GM12801 (cell line): ENCODE results near the gene POLN.

Experiments
- TF ChIP-seq, protein P1 (sequence below): IDR thresholded peaks from one replicate; pipeline ENCODE4 v1.5.1; 2011; ENCODE audit warnings: control low read depth; ENCODE audit not compliant: insufficient read length; ENCODE audit errors: extremely low read depth

The POLN gene

DNA sequence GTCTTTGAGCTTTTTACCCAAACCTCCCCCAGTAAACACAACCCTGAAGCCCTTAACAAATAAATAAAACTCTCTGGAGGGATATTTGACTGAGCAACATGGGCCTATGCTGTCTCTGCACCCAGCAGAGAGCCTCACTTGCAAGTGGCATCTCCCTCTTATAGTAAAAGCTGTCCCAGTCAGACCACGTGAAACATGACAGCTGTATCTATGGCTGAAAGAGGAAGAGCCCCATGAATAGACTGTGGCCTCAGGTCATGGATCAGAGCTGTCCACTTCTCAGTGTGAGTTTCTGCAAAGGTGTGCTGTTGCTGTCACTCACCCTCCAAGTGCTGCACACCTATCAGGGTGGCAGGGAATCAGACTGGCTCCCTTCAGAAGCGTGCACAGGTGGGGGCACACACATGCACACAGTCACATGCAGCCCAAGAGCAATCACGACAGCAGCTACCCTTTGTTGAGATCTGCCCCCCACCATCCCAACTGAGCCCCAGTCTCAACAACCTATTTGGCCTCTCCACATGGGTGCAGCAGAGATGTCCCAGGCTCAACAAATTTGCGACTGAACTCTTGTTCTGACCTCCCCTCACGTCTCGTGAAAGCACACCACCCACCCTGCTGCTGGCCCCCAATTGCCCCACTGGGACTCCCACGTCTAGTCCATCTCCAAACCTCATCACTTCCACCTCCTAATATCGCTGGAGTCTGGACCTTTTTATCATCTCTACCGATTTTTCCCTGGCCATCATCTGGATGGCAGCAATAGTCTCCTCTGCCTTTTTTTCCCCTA lies 137.2 kb downstream of the POLN start:
- TF ChIP-seq, protein P1, sequence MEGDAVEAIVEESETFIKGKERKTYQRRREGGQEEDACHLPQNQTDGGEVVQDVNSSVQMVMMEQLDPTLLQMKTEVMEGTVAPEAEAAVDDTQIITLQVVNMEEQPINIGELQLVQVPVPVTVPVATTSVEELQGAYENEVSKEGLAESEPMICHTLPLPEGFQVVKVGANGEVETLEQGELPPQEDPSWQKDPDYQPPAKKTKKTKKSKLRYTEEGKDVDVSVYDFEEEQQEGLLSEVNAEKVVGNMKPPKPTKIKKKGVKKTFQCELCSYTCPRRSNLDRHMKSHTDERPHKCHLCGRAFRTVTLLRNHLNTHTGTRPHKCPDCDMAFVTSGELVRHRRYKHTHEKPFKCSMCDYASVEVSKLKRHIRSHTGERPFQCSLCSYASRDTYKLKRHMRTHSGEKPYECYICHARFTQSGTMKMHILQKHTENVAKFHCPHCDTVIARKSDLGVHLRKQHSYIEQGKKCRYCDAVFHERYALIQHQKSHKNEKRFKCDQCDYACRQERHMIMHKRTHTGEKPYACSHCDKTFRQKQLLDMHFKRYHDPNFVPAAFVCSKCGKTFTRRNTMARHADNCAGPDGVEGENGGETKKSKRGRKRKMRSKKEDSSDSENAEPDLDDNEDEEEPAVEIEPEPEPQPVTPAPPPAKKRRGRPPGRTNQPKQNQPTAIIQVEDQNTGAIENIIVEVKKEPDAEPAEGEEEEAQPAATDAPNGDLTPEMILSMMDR = no peak

DNA sequence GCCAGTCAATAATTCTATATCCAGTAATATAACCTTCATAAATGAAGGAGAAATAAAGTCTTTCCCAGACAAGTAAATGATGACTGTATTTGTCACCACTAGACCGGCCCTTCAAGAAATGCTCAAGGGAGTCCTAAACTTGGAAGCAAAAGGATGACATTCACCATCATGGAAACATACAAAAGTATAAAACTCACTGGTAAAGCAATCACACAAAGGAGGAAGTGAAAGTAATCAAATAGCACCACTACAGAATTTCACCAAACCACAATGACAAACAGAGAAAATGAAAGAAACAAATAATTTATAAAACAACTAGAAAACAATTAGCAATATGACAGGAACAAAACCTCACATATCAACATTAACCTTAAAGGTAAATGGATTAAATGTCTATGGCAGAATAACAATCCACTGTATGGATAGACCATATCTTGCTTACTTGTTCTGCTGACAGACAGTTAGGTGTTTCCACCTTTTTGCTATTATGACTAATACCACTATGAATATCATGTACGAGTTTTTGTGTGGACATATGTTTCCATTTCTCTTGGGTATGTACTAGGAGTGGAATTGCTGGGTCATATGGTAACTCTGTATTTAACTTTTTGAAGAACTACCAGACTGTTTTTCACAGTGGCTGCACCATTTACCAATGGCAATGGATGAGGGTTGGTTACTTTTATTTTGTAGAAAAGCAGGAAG lies 137.9 kb downstream of the POLN start:
- TF ChIP-seq, protein P1 = no peak

DNA sequence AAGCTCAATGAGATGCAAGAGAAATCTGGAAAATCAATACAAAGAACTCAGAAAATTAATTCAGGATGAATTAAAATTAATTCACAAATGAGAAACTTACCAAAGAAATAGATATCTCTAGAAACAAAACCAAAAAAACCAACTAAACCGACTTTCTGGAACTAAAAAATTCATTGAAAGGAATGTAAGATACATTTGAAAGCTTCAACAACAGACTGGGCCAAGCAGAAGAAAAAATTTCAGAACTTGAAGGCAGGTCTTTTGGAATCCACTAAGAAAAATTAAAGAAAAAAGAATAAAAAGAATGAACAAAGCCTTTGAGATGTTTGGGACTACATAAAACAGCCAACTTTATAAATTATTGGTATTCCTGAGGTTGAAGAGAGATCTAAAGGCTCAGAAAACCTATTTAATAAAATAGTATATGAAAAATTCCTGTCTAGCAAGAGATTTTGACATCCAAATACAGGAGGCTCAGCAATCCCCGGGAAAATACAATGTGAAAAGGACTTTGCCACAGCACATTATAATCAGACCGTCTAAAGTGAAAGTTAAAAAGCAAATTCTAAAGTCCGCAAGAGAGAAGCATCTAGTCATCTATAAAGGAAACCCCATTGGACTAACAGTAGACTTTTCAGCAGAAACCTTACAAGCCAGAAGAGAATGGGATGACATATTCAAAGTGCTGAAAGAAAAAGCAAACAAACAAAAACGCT lies 138.6 kb downstream of the POLN start:
- TF ChIP-seq, protein P1 = no peak

DNA sequence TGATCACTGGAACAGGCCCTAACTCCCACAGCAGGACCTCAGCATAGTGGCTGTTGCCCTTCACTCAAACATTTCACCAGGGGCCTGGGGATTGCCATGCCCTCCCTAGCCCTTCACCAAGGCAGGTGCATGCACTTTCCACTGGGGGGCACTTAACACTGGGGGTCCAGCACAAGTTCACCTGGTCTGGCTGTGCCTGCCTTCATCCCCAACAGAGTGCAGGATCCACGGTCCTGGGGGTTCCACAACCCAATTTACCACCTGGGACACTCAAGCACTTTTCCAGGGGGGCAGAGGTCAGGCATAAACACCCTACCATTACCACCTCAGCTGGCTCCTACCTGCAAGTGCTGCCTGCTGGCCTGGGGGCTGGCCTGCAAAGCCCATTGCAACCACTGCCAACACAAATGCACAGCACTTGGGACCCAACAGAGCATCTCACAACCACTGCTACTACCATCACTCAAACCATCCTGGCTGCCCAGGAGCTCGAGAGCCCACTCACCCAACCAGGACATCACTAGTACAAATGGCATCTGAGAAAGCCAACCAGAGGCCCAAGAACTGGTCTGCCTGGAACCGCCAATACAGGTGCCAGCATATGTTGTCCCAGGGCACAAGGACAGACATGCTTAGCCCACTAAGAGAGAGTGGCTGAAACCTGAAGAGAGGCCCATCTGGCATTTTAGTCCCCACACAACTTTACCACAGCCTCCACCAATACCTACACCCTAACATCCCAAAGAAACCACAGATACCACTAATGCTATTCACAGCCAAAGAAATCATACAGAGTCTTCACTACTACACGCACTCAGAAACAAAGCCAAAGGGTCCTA lies 139.7 kb downstream of the POLN start:
- TF ChIP-seq, protein P1 = no peak

DNA sequence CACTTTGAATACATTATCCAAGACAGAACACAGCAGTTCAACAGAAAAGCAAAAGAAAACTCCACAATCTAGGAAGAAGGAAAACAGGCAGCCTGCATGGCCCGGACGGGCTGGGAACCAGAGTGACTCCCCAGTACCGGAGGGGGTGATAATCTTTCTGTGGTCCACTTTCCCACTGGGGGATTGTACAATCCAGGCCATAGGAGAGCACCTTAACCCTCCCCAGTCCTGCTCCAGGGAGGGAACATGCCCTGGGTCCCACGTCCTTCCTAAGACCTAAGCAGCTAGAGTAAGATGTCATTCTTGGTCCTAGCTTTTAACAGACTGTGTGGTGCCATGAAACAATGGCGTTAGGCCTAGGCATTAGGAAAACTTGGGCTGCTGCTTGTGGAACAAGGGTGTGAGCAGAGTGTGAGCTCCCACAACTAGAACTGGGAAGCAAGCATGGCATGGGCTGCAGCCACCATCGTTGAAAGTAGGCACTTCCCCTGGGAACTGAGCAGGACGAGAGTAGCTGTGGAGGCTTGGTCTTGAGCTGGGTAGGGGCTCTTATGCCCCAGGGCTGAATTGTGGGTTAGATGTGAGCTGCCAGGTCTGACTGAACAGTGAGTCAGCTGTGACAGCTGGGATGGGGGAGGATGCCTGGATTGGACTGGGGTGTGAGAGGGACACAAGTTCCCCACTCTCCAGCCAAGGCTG lies 140.4 kb downstream of the POLN start:
- TF ChIP-seq, protein P1 = no peak

DNA sequence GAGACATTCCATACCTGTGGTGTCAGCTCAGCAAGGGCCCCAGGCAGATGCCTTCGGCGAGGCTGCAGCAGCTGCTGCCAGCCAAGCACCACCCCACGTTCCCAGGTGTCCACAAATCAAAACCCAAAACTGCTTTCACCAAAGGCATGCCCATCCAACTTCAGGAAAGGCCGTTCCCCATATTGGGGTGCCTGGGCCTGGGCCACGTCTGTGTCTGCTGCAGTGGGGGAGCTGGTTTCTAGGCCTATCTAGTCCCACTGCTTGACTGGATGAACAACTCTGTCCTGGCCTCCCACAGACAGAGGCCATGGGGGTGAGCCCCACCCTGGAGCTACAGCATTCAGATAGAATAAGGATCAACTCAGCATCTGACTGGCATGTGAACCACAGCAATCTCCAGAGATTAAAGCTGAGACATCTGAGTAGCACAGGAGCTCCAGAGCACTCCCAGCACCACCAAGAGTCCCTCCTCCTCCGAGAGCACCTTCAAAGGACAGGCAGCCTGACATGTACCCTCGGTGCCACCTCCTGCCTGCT lies 145.8 kb downstream of the POLN start:
- TF ChIP-seq, protein P1 = no peak
